HepG2 (cell line): ENCODE measurements around the gene MYO3B. TPM values are rescaled to one million over a fixed set of nuclear protein-coding genes. Genes with fewer than 3 reads are reported as not detected.
A peak's percentile ranks its signal among the peaks of the same experiment; 100 is the strongest.

ENCODE experiments used
- CREM ChIP-seq, 2 experiments: sonication (generic) in 1 of 2; formaldehyde crosslinking in 1 of 2; IDR thresholded peaks; 2 replicates each; pipeline versions ENCODE4 v1.4.0 to v1.6.1; 2016 to 2020; ENCODE audit warnings: antibody characterized with exemption in 1 of 2, mild to moderate bottlenecking in 1 of 2, missing genetic modification reagents in 1 of 2
- FOXA1 ChIP-seq, 2 experiments: fragments of 450-650 bp in 1 of 2; sonication (generic) in 1 of 2; formaldehyde crosslinking in 1 of 2; IDR thresholded peaks; 2 replicates each; pipeline versions ENCODE4 v1.4.0 to v1.6.1; 2016 to 2020; ENCODE audit warnings: missing genetic modification reagents in 1 of 2
- IRF2 ChIP-seq: IDR thresholded peaks from 2 replicates; pipeline ENCODE4 v1.6.1; 2018; ENCODE audit warnings: missing genetic modification reagents, missing compliant biosample characterization
- POGK ChIP-seq: sonication (generic); formaldehyde crosslinking; conservative IDR thresholded peaks from 2 replicates; pipeline ENCODE4 v1.8.0; 2022; ENCODE audit warnings: mild to moderate bottlenecking, moderate library complexity, missing genetic modification reagents
- ZKSCAN1 ChIP-seq: fragments of 150-350 bp; IDR thresholded peaks from 2 replicates; pipeline ENCODE4 v1.6.1; 2014; ENCODE audit warnings: low read length
- ZNF549 ChIP-seq: sonication (generic); formaldehyde crosslinking; IDR thresholded peaks from 2 replicates; pipeline ENCODE4 v1.5.0; 2020; ENCODE audit warnings: missing genetic modification reagents
- ZNF619 ChIP-seq: sonication (generic); formaldehyde crosslinking; IDR thresholded peaks from 2 replicates; pipeline ENCODE4 v1.4.0; 2020; ENCODE audit warnings: mild to moderate bottlenecking, missing genetic modification reagents
- ZNF629 ChIP-seq: sonication (generic); formaldehyde crosslinking; conservative IDR thresholded peaks from 2 replicates; pipeline ENCODE4 v1.5.0; 2020; ENCODE audit warnings: missing genetic modification reagents
- ZNF777 ChIP-seq: sonication (generic); formaldehyde crosslinking; IDR thresholded peaks from 2 replicates; pipeline ENCODE4 v1.4.0; 2020; ENCODE audit warnings: missing genetic modification reagents
- ZSCAN5A ChIP-seq: sonication (generic); formaldehyde crosslinking; IDR thresholded peaks from 2 replicates; pipeline ENCODE4 v1.8.0; 2022; ENCODE audit warnings: mild to moderate bottlenecking, missing genetic modification reagents, borderline replicate concordance
- polyA plus RNA-seq, 8 experiments: library from polyadenylated mRNA; depleted of rRNA in 3 of 8; stranded (reverse) in 7 of 8; unstranded in 1 of 8; fragments of >200 nt; fragmentation: Illumina TruSeq in 4 of 8; extraction: Trizol in 4 of 8; gene quantifications; 2 replicates each; pipeline versions ENCODE4 v1.2.1 to v1.2.3, GENCODE V29; 2011 to 2016; ENCODE audit warnings: low read depth in 4 of 8, missing spikeins in 1 of 8, mixed read lengths in 1 of 8; ENCODE audit not compliant: insufficient read depth in 1 of 8
- total RNA-seq, 5 experiments: library from RNA; depleted of rRNA; stranded (reverse); fragments of >200 nt; fragmentation: Illumina TruSeq; extraction: Trizol; gene quantifications; 2 replicates each; pipeline ENCODE4 v1.2.3, GENCODE V29; 2016; ENCODE audit warnings: low read depth in 1 of 5
- TF ChIP-seq, protein P1 (sequence below): sonication (generic); formaldehyde crosslinking; IDR thresholded peaks from 2 replicates; pipeline ENCODE4 v1.5.0; 2020; ENCODE audit warnings: mild to moderate bottlenecking, missing genetic modification reagents
- TF ChIP-seq, protein P2 (sequence below): sonication (generic); formaldehyde crosslinking; IDR thresholded peaks from 2 replicates; pipeline ENCODE4 v1.4.0; 2020; ENCODE audit warnings: missing genetic modification reagents
- TF ChIP-seq, protein P3 (sequence below): sonication (generic); formaldehyde crosslinking; IDR thresholded peaks from 2 replicates; pipeline ENCODE4 v1.4.0; 2020; ENCODE audit warnings: mild to moderate bottlenecking, missing genetic modification reagents

Gene MYO3B
- total and polyA plus RNA-seq, 2 of the 13 experiments (the other 11 are each of a cell fraction or from before 2014, with no cell fraction given), result 0.01 TPM; not detected in 1

DNA sequence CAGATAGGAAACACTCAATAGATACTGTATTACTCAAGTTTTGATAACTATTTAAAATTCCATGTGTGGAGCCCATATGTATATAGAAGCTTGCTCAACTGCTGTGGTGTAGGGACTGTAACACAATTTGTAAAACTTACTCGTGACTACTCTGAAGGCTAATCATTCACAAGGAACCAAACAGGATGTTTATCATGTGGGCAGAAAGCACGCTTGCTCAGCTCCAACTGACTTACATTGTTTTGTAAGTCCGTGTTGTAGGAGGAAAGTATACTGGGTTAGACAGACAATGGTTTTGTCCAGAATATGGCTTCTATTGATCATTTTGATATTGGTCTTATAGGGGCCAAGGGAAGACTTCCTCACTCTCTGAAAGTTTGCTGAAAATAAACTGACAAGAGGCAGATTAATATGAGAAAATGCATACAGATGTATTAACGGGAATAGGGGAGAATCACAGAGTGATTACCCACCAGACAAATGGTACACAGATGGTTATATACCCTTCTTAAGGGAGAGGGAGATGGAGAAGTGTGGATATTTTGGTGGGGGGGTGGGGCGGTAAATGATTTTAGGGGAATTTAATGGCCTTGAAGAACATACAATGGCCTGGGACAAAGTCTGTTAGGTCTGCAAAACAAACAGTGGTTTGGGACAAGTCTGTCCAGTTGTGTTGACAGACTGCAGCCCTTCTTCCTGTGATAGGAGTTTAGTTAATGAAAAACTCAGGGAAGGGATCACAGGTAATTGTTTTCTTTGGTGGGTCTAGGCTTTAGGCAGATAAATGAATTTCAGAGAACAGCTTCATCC lies 277.9 kb downstream of the MYO3B start (continued):
- TF ChIP-seq ZNF619 (no peak), ZKSCAN1 (no peak), ZNF549 (no peak), ZSCAN5A (0 out of 2 replicates have a peak, but pooled peaks have one; percentile 35), IRF2 (CRISPR knock-in tag) (0 out of 2 replicates have a peak, but pooled peaks have one; percentile 37), FOXA1 (IDR thresholded peaks at IDR 0.05) (peak; percentile 77; the same call in 1 of the 2 replicates), FOXA1 (CRISPR knock-in tag; IDR thresholded peaks at IDR 0.05) (peak; percentile 98), POGK (CRISPR knock-in tag) (0 out of 2 replicates have a peak, but pooled peaks have one; percentile 48), ZNF629 (peak; percentile 49; the same call in 1 of the 2 replicates), CREM (IDR thresholded peaks at IDR 0.05) (peak; percentile 89), CREM (CRISPR knock-in tag; IDR thresholded peaks at IDR 0.05) (no peak), ZNF777 (CRISPR knock-in tag) (no peak)
- TF ChIP-seq, protein P1, sequence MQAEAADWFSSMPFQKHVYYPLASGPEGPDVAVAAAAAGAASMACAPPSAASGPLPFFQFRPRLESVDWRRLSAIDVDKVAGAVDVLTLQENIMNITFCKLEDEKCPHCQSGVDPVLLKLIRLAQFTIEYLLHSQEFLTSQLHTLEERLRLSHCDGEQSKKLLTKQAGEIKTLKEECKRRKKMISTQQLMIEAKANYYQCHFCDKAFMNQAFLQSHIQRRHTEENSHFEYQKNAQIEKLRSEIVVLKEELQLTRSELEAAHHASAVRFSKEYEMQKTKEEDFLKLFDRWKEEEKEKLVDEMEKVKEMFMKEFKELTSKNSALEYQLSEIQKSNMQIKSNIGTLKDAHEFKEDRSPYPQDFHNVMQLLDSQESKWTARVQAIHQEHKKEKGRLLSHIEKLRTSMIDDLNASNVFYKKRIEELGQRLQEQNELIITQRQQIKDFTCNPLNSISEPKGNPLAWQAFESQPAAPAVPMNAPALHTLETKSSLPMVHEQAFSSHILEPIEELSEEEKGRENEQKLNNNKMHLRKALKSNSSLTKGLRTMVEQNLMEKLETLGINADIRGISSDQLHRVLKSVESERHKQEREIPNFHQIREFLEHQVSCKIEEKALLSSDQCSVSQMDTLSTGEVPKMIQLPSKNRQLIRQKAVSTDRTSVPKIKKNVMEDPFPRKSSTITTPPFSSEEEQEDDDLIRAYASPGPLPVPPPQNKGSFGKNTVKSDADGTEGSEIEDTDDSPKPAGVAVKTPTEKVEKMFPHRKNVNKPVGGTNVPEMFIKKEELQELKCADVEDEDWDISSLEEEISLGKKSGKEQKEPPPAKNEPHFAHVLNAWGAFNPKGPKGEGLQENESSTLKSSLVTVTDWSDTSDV (CRISPR knock-in tag), result no peak
- TF ChIP-seq, protein P2, sequence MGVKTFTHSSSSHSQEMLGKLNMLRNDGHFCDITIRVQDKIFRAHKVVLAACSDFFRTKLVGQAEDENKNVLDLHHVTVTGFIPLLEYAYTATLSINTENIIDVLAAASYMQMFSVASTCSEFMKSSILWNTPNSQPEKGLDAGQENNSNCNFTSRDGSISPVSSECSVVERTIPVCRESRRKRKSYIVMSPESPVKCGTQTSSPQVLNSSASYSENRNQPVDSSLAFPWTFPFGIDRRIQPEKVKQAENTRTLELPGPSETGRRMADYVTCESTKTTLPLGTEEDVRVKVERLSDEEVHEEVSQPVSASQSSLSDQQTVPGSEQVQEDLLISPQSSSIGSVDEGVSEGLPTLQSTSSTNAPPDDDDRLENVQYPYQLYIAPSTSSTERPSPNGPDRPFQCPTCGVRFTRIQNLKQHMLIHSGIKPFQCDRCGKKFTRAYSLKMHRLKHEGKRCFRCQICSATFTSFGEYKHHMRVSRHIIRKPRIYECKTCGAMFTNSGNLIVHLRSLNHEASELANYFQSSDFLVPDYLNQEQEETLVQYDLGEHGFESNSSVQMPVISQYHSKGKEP (CRISPR knock-in tag), result no peak
- TF ChIP-seq, protein P3, sequence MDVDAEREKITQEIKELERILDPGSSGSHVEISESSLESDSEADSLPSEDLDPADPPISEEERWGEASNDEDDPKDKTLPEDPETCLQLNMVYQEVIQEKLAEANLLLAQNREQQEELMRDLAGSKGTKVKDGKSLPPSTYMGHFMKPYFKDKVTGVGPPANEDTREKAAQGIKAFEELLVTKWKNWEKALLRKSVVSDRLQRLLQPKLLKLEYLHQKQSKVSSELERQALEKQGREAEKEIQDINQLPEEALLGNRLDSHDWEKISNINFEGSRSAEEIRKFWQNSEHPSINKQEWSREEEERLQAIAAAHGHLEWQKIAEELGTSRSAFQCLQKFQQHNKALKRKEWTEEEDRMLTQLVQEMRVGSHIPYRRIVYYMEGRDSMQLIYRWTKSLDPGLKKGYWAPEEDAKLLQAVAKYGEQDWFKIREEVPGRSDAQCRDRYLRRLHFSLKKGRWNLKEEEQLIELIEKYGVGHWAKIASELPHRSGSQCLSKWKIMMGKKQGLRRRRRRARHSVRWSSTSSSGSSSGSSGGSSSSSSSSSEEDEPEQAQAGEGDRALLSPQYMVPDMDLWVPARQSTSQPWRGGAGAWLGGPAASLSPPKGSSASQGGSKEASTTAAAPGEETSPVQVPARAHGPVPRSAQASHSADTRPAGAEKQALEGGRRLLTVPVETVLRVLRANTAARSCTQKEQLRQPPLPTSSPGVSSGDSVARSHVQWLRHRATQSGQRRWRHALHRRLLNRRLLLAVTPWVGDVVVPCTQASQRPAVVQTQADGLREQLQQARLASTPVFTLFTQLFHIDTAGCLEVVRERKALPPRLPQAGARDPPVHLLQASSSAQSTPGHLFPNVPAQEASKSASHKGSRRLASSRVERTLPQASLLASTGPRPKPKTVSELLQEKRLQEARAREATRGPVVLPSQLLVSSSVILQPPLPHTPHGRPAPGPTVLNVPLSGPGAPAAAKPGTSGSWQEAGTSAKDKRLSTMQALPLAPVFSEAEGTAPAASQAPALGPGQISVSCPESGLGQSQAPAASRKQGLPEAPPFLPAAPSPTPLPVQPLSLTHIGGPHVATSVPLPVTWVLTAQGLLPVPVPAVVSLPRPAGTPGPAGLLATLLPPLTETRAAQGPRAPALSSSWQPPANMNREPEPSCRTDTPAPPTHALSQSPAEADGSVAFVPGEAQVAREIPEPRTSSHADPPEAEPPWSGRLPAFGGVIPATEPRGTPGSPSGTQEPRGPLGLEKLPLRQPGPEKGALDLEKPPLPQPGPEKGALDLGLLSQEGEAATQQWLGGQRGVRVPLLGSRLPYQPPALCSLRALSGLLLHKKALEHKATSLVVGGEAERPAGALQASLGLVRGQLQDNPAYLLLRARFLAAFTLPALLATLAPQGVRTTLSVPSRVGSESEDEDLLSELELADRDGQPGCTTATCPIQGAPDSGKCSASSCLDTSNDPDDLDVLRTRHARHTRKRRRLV, result no peak
